ENCODE measurements around the gene TPK1.

Gene TPK1

GRCh38 chr7:144565586-144565985 lies 270.3 kb downstream of the TPK1 start:
- no peaks in the 10 kb centered on the region for H3K9me3 ChIP-seq (ENCODE audit: low read depth, low read length)
- DNase-seq (ENCODE audit: low read depth, low spot score) = no peak
- no peak overlapping the region for H3K9ac ChIP-seq (ENCODE audit: insufficient read length)
- no peak overlapping the region for H3K27ac ChIP-seq
- H3K36me3 ChIP-seq (ENCODE audit: insufficient read depth, low read length) = no peaks in the 10 kb centered on the region
- H3K4me3 ChIP-seq = no peak overlapping the region
- no peak for TF ChIP-seq FOXP2 (optimal IDR thresholded peaks at IDR 0.05; ENCODE audit: control extremely low read depth, extremely low read length, insufficient read depth)
- no peak for TF ChIP-seq POLR2AphosphoS5 (IDR thresholded peaks at IDR 0.05; ENCODE audit: borderline replicate concordance, low read depth, low read length)
- TF ChIP-seq EZH2 (IDR thresholded peaks at IDR 0.05) = no peak

- TF ChIP-seq POLR2AphosphoS5 (IDR thresholded peaks at IDR 0.05; ENCODE audit: borderline replicate concordance, low read depth, low read length) (no peak), EZH2 (IDR thresholded peaks at IDR 0.05) (no peak), FOXP2 (optimal IDR thresholded peaks at IDR 0.05; ENCODE audit: control extremely low read depth, extremely low read length, insufficient read depth) (no peak)
- no peak for DNase-seq (ENCODE audit: low read depth, low spot score)
- Histone ChIP-seq H3K9me3 (ENCODE audit: low read depth, low read length) (no peaks in the 10 kb centered on the region), H3K27ac (no peak overlapping the region), H3K9ac (ENCODE audit: insufficient read length) (no peak overlapping the region), H3K4me3 (no peak overlapping the region), H3K36me3 (ENCODE audit: insufficient read depth, low read length) (no peaks in the 10 kb centered on the region)
Observed at GRCh38 chr7:144549861-144550260, 286.0 kb downstream of the TPK1 start.

- no peak for DNase-seq (ENCODE audit: low read depth, low spot score)
- H3K9me3 ChIP-seq (ENCODE audit: low read depth, low read length) = no peaks in the 10 kb centered on the region
Observed at GRCh38 chr7:144548556-144548955, 287.3 kb downstream of the TPK1 start.

GRCh38 chr7:144547888-144548287 lies 288.0 kb downstream of the TPK1 start:
- no peak overlapping the region for H3K27ac ChIP-seq
- no peak overlapping the region for H3K4me3 ChIP-seq
- no peak for DNase-seq (ENCODE audit: low read depth, low spot score)
- H3K9me3 ChIP-seq (ENCODE audit: low read depth, low read length) = no peaks in the 10 kb centered on the region
- no peaks in the 10 kb centered on the region for H3K36me3 ChIP-seq (ENCODE audit: insufficient read depth, low read length)
- TF ChIP-seq POLR2AphosphoS5 (IDR thresholded peaks at IDR 0.05; ENCODE audit: borderline replicate concordance, low read depth, low read length) (no peak), FOXP2 (optimal IDR thresholded peaks at IDR 0.05; ENCODE audit: control extremely low read depth, extremely low read length, insufficient read depth) (no peak), EZH2 (IDR thresholded peaks at IDR 0.05) (no peak)
- H3K9ac ChIP-seq (ENCODE audit: insufficient read length) = no peak overlapping the region

More at GRCh38 chr7:144548556-144548955, 287.3 kb downstream of the TPK1 start:
- TF ChIP-seq FOXP2 (optimal IDR thresholded peaks at IDR 0.05; ENCODE audit: control extremely low read depth, extremely low read length, insufficient read depth) (no peak), EZH2 (IDR thresholded peaks at IDR 0.05) (no peak), POLR2AphosphoS5 (IDR thresholded peaks at IDR 0.05; ENCODE audit: borderline replicate concordance, low read depth, low read length) (no peak)
- Histone ChIP-seq H3K36me3 (ENCODE audit: insufficient read depth, low read length) (no peaks in the 10 kb centered on the region), H3K27ac (no peak overlapping the region), H3K4me3 (no peak overlapping the region), H3K9ac (ENCODE audit: insufficient read length) (no peak overlapping the region)

GRCh38 chr7:144546782-144547181 lies 289.1 kb downstream of the TPK1 start:
- no peak for DNase-seq (ENCODE audit: low read depth, low spot score)
- Histone ChIP-seq H3K9me3 (ENCODE audit: low read depth, low read length) (no peaks in the 10 kb centered on the region), H3K27ac (no peak overlapping the region), H3K4me3 (no peak overlapping the region), H3K36me3 (ENCODE audit: insufficient read depth, low read length) (no peaks in the 10 kb centered on the region), H3K9ac (ENCODE audit: insufficient read length) (no peak overlapping the region)
- TF ChIP-seq FOXP2 (optimal IDR thresholded peaks at IDR 0.05; ENCODE audit: control extremely low read depth, extremely low read length, insufficient read depth) (no peak), POLR2AphosphoS5 (IDR thresholded peaks at IDR 0.05; ENCODE audit: borderline replicate concordance, low read depth, low read length) (no peak), EZH2 (IDR thresholded peaks at IDR 0.05) (no peak)

- no peak overlapping the region for H3K4me3 ChIP-seq
- no peaks in the 10 kb centered on the region for H3K36me3 ChIP-seq (ENCODE audit: insufficient read depth, low read length)
- H3K9me3 ChIP-seq (ENCODE audit: low read depth, low read length) = no peaks in the 10 kb centered on the region
- no peak overlapping the region for H3K9ac ChIP-seq (ENCODE audit: insufficient read length)
- DNase-seq (ENCODE audit: low read depth, low spot score) = no peak
- H3K27ac ChIP-seq = no peak overlapping the region
- TF ChIP-seq FOXP2 (optimal IDR thresholded peaks at IDR 0.05; ENCODE audit: control extremely low read depth, extremely low read length, insufficient read depth) (no peak), EZH2 (IDR thresholded peaks at IDR 0.05) (no peak), POLR2AphosphoS5 (IDR thresholded peaks at IDR 0.05; ENCODE audit: borderline replicate concordance, low read depth, low read length) (no peak)
Observed at GRCh38 chr7:144545330-144545729, 290.5 kb downstream of the TPK1 start.

- Histone ChIP-seq H3K36me3 (ENCODE audit: insufficient read depth, low read length) (no peaks in the 10 kb centered on the region), H3K9ac (ENCODE audit: insufficient read length) (no peak overlapping the region), H3K9me3 (ENCODE audit: low read depth, low read length) (no peaks in the 10 kb centered on the region), H3K27ac (no peak overlapping the region), H3K4me3 (no peak overlapping the region)
- DNase-seq (ENCODE audit: low read depth, low spot score) = no peak
- TF ChIP-seq FOXP2 (optimal IDR thresholded peaks at IDR 0.05; ENCODE audit: control extremely low read depth, extremely low read length, insufficient read depth) (no peak), POLR2AphosphoS5 (IDR thresholded peaks at IDR 0.05; ENCODE audit: borderline replicate concordance, low read depth, low read length) (no peak), EZH2 (IDR thresholded peaks at IDR 0.05) (no peak)
Observed at GRCh38 chr7:144534655-144535395, 301.0 kb downstream of the TPK1 start.

GRCh38 chr7:144534196-144534595 lies 301.7 kb downstream of the TPK1 start:
- no peak for DNase-seq (ENCODE audit: low read depth, low spot score)
- no peaks in the 10 kb centered on the region for H3K9me3 ChIP-seq (ENCODE audit: low read depth, low read length)
- TF ChIP-seq EZH2 (IDR thresholded peaks at IDR 0.05) (no peak), FOXP2 (optimal IDR thresholded peaks at IDR 0.05; ENCODE audit: control extremely low read depth, extremely low read length, insufficient read depth) (no peak), POLR2AphosphoS5 (IDR thresholded peaks at IDR 0.05; ENCODE audit: borderline replicate concordance, low read depth, low read length) (no peak)
- H3K4me3 ChIP-seq = no peak overlapping the region
- no peak overlapping the region for H3K9ac ChIP-seq (ENCODE audit: insufficient read length)
- H3K27ac ChIP-seq = no peak overlapping the region
- no peaks in the 10 kb centered on the region for H3K36me3 ChIP-seq (ENCODE audit: insufficient read depth, low read length)

- Histone ChIP-seq H3K9ac (ENCODE audit: insufficient read length) (no peak overlapping the region), H3K36me3 (ENCODE audit: insufficient read depth, low read length) (no peaks in the 10 kb centered on the region), H3K27ac (no peak overlapping the region), H3K9me3 (ENCODE audit: low read depth, low read length) (no peaks in the 10 kb centered on the region), H3K4me3 (no peak overlapping the region)
- TF ChIP-seq FOXP2 (optimal IDR thresholded peaks at IDR 0.05; ENCODE audit: control extremely low read depth, extremely low read length, insufficient read depth) (no peak), POLR2AphosphoS5 (IDR thresholded peaks at IDR 0.05; ENCODE audit: borderline replicate concordance, low read depth, low read length) (no peak), EZH2 (IDR thresholded peaks at IDR 0.05) (no peak)
- DNase-seq (ENCODE audit: low read depth, low spot score) = no peak
Observed at GRCh38 chr7:144531181-144531580, 304.7 kb downstream of the TPK1 start.
